Ishikawa (cell line): ENCODE measurements around the gene FCN3.

Experiments
- RAD21 ChIP-seq: IDR thresholded peaks from 2 replicates; pipeline ENCODE4 v1.6.1; 2012; ENCODE audit warnings: low read depth
- TAF1 ChIP-seq: IDR thresholded peaks from 2 replicates; pipeline ENCODE4 v1.6.1; 2012; ENCODE audit warnings: low read depth, mild to moderate bottlenecking
- TCF12 ChIP-seq: IDR thresholded peaks from 2 replicates; pipeline ENCODE4 v1.6.1; 2012; ENCODE audit warnings: low read depth
- TEAD4 ChIP-seq: IDR thresholded peaks from 2 replicates; pipeline ENCODE4 v1.6.1; 2012
- TF ChIP-seq, protein P1 (sequence below): IDR thresholded peaks from 2 replicates; pipeline ENCODE4 v1.6.1; 2012
- TF ChIP-seq, protein P2 (sequence below): IDR thresholded peaks from 2 replicates; pipeline ENCODE4 v1.6.1; 2012; ENCODE audit warnings: low read depth, mild to moderate bottlenecking
- TF ChIP-seq, protein P3 (sequence below): IDR thresholded peaks from 2 replicates; pipeline ENCODE4 v1.6.1; 2012

DNA sequence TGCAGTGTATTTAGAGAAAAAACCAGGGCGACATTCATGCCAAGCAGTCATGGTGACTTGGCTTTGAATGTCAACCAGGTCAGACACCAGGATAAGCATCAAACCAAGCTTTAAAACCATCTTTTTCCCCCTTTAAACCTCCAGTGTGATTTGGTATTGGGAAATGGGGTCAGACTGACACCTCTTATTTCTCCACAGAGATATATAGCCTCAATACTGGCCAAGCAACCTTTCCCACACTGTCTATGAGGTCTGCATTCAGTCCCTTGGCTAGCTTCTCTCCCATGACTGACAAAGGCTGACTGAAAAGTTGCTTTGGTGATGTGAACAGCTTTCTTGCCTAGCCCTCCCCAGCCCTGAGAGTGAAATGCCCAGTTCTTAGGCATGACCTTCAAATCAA, 39.5 kb upstream of the FCN3 start:
- TF ChIP-seq, protein P1, sequence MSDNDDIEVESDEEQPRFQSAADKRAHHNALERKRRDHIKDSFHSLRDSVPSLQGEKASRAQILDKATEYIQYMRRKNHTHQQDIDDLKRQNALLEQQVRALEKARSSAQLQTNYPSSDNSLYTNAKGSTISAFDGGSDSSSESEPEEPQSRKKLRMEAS = no peak
- TF ChIP-seq TAF1 (no peak), TCF12 (no peak), TEAD4 (no peak), RAD21 (no peak)
- TF ChIP-seq, protein P2, sequence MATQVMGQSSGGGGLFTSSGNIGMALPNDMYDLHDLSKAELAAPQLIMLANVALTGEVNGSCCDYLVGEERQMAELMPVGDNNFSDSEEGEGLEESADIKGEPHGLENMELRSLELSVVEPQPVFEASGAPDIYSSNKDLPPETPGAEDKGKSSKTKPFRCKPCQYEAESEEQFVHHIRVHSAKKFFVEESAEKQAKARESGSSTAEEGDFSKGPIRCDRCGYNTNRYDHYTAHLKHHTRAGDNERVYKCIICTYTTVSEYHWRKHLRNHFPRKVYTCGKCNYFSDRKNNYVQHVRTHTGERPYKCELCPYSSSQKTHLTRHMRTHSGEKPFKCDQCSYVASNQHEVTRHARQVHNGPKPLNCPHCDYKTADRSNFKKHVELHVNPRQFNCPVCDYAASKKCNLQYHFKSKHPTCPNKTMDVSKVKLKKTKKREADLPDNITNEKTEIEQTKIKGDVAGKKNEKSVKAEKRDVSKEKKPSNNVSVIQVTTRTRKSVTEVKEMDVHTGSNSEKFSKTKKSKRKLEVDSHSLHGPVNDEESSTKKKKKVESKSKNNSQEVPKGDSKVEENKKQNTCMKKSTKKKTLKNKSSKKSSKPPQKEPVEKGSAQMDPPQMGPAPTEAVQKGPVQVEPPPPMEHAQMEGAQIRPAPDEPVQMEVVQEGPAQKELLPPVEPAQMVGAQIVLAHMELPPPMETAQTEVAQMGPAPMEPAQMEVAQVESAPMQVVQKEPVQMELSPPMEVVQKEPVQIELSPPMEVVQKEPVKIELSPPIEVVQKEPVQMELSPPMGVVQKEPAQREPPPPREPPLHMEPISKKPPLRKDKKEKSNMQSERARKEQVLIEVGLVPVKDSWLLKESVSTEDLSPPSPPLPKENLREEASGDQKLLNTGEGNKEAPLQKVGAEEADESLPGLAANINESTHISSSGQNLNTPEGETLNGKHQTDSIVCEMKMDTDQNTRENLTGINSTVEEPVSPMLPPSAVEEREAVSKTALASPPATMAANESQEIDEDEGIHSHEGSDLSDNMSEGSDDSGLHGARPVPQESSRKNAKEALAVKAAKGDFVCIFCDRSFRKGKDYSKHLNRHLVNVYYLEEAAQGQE = no peak
- TF ChIP-seq, protein P3, sequence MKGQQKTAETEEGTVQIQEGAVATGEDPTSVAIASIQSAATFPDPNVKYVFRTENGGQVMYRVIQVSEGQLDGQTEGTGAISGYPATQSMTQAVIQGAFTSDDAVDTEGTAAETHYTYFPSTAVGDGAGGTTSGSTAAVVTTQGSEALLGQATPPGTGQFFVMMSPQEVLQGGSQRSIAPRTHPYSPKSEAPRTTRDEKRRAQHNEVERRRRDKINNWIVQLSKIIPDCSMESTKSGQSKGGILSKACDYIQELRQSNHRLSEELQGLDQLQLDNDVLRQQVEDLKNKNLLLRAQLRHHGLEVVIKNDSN = no peak
